Retinal pigment epithelial cell (primary cell): Measurements from ENCODE around the gene SERTAD1.

Experiments
- DNase-seq: peaks from one replicate; pipeline ENCODE4 v3.0.0-alpha.2; 2010; ENCODE audit warnings: low read depth
- H3K4me3 ChIP-seq: 2 replicates; pipeline ENCODE4 v1.5.1; 2011; ENCODE audit warnings: mild to moderate bottlenecking, low read length, control low read depth, moderate library complexity
- TF ChIP-seq, protein P1 (sequence below): conservative IDR thresholded peaks from 2 replicates; pipeline ENCODE4 v1.5.1; 2011; ENCODE audit warnings: low read depth, low read length, control low read depth, inconsistent platforms

Gene SERTAD1

GRCh38 chr19:40389404-40390083, 36.2 kb downstream of the SERTAD1 start:
- TF ChIP-seq, protein P1, sequence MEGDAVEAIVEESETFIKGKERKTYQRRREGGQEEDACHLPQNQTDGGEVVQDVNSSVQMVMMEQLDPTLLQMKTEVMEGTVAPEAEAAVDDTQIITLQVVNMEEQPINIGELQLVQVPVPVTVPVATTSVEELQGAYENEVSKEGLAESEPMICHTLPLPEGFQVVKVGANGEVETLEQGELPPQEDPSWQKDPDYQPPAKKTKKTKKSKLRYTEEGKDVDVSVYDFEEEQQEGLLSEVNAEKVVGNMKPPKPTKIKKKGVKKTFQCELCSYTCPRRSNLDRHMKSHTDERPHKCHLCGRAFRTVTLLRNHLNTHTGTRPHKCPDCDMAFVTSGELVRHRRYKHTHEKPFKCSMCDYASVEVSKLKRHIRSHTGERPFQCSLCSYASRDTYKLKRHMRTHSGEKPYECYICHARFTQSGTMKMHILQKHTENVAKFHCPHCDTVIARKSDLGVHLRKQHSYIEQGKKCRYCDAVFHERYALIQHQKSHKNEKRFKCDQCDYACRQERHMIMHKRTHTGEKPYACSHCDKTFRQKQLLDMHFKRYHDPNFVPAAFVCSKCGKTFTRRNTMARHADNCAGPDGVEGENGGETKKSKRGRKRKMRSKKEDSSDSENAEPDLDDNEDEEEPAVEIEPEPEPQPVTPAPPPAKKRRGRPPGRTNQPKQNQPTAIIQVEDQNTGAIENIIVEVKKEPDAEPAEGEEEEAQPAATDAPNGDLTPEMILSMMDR: no peak
- H3K4me3 ChIP-seq: no peak overlapping the region
- no peak for DNase-seq

- H3K4me3 ChIP-seq: no peak overlapping the region
- TF ChIP-seq, protein P1: no peak
- DNase-seq: no peak
Observed at GRCh38 chr19:40388481-40388880, 37.3 kb downstream of the SERTAD1 start.

- no peak overlapping the region for H3K4me3 ChIP-seq
- no peak for DNase-seq
- TF ChIP-seq, protein P1: no peak
Observed at GRCh38 chr19:40387155-40387554, 38.6 kb downstream of the SERTAD1 start.

DNA sequence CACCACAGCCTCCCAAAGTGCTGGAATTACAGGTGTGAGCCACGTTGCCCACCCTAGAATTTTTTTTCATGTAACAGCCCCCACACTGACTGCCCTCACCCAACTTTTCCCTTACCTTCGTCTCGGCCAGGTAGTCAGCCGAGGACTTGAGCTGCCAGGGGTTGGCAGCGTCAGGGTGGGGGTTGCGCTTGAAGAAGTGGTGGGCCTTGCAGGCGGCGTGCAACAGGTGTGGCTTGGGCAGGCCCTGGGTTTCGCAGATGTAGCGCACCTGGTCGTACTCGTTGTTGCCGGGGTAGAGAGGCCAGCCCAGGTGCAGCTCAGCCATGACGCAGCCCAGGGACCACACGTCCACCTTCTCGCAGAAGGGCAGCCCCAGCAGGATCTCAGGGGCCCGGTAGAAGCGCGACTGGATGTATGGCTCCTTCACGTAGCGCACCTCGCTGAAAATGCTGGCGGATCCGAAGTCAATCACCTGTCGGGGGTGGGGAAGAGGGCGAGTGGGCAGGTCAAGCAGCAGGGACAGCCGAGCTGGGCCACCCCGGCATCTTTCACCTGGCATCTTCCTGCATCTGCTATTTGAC, 42.0 kb downstream of the SERTAD1 start:
- DNase-seq: no peak
- H3K4me3 ChIP-seq: no peak overlapping the region
- TF ChIP-seq, protein P1: no peak

DNA sequence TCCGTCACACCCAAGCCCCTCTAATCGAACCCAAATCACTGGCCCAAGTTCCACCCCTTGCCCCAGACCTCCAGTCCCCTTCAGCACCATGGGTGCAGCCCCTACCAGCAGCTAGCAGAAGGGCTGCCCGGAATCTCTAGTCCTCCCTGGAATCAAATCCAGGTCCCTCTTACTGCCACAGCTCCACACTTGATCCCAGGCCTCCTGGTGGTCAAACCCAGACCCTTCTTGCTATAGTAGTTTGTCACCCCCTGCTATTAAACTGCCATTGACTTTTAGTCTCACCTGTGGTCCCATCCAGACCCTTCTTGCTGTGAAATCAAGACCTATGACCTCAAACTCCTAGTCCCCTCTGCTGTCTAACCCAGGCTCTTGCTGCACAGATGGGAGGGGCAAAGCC, 44.5 kb downstream of the SERTAD1 start:
- TF ChIP-seq, protein P1: peak; percentile 25
- H3K4me3 ChIP-seq: no peak overlapping the region
- DNase-seq: no peak

GRCh38 chr19:40380199-40381037, 45.4 kb downstream of the SERTAD1 start:
- TF ChIP-seq, protein P1: no peak
- H3K4me3 ChIP-seq: no peak overlapping the region
- DNase-seq: no peak
